H54 (cell line): ENCODE data around the gene GOLGA8K.
A peak's percentile ranks its signal among the peaks of the same experiment; 100 is the strongest.
"Not testable (repeated sequence)": the region's sequence is repeated elsewhere in the genome, so short reads cannot be mapped to it uniquely, and the experiment has no call there.

ENCODE experiments used
- DNase-seq: peaks from one replicate; pipeline ENCODE4 v3.0.0; 2011; ENCODE audit warnings: low spot score, mixed read lengths; ENCODE audit not compliant: insufficient read length
- FAIRE-seq: peaks from 3 replicates; lab custom pipeline; 2011; peaks lifted over from hg19 to GRCh38; lab: Jason Lieb, UNC

GOLGA8K gene

DNA sequence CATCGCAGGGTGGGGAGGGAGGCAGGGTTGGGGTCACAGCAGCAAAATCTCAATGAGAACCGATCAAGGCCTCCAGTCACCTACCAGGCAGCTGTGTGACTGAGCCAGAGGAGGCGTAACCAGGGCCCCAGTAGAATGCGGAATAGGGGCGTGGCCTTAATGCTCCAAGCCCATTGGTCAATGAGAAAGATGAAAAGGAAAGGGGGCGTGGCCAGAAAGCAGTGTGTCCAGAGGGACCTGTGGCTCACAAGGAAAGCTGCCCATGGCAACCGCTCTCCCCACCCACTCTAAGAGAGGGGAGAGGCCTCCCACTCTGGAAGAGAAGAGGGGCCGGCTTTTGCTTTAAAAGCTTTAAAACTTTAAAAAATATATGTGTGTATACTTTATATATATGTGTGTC, at the start of gene GOLGA8K:
TSS of gene GOLGA8K (minus strand) at position 101 of the 400 bp plus-strand sequence. CDS start at position 3, 98 bp downstream.
- FAIRE-seq, DNase-seq: not testable (repeated sequence)

DNA sequence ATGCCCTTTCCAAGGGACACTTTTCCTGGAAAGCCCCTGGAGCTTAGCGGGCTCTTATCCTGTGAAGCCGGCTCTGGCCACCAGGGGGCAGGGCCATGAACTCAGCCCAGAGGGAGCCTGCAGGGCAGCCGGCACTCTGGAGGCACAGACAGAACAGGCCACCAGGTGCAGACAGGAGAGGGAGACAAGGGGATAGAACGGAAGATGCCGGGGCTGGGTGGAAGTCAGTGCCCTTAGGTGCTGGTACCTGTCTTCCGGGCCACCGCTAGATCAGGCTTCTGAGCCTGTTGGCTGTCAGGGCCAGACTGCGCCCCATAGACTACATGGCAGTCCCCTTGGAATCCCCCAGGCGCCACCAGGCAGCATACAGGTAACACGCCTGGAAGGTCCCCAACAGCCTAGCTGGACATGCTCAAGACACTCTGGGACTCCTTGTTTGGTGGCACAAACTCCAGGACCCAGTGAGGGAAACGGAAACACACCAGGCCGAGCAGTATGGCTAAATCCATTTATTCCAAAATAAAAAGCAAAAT, 37.4 kb upstream of the GOLGA8K start:
- FAIRE-seq, DNase-seq: not testable (repeated sequence)

DNA sequence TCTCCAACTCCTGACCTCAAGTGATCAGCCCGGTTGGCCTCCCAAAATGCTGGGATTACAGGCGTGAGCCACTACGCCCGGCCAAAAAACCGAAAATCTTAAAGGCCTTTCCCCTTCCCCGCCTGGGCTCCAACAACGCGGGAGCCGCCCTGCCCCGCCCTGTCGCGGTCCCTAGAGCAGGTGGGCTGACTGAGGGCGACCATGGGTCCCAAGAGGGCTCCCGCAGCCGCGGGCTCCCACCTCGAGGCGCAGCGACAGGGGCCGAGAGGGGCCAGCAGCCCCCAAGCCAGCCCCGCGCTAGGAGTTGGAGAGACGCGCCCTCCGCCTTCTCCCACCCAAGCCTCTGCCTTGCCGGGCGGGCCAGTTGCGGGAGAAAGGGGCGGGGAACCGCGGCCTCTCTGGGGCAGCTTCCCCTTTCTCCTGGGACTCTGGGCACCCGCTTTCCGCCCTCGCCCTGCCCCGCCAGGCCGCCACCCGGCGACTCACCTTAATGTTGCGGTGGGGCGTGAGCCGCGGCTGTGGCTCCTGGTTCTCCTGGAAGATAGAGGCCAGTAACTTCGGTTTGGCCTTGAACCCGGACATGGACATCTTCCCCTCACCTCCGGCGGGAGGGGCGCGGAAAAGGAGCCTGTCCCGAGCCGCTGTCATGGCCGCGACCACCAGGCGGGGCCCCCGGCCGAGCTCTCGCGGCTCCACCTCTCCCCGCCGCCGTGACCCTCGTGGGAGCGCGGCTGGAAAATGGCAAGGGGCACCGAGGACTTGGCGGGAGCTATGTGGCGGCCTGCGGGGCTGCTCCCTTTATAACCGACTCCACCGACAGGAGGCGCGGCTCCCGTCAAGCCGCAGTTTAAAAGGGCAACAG, 31.2 kb upstream of the GOLGA8K start:
- not testable (repeated sequence) for FAIRE-seq

GRCh38 chr15:32427635-32428034, 24.5 kb upstream of the GOLGA8K start:
- DNase-seq, FAIRE-seq: not testable (repeated sequence)

More for the DNA sequence above, 31.2 kb upstream of the GOLGA8K start:
- DNase-seq = not testable (repeated sequence)

DNA sequence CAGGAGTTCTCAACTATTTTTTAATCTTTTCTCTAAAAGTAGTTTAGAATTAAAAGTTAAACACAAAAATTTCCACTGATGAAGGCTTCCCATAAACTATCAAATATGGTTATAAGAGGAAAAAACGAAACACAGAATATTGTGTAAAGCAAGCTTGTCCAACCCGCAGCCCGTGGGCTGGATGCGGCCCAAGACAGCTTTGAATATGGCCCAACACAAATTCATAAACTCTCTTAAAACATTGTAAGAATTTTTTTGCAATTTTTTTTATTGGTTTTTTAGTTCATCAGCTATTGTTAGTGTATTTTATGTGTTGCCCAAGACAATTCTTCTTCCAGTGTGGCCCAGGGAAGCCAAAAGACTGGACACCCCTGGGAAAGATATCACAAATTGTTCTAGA, 23.4 kb upstream of the GOLGA8K start:
- FAIRE-seq, DNase-seq: not testable (repeated sequence)

DNA sequence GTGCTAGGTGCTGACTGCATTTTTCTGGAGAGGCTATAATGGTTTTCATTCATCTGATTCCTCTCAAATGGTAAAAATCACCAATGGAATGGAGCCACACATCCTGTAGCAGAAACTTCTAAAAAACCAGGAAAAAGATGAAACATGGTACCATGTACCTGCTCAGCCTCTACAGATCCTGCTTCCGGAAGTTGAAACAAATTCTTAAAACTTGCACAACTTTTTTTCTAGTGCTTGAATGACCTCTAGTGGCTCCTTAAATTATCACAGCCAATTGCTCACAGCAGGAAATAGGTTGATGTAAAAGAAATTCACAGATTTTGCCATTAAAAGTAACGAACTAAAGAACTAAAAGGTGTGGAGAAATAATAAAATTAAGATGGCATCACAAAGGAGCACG, 4.8 kb upstream of the GOLGA8K start:
- FAIRE-seq = peak; percentile 64
- not testable (repeated sequence) for DNase-seq

GRCh38 chr15:32396522-32396921, 6.6 kb downstream of the GOLGA8K start:
- not testable (repeated sequence) for FAIRE-seq, DNase-seq

DNA sequence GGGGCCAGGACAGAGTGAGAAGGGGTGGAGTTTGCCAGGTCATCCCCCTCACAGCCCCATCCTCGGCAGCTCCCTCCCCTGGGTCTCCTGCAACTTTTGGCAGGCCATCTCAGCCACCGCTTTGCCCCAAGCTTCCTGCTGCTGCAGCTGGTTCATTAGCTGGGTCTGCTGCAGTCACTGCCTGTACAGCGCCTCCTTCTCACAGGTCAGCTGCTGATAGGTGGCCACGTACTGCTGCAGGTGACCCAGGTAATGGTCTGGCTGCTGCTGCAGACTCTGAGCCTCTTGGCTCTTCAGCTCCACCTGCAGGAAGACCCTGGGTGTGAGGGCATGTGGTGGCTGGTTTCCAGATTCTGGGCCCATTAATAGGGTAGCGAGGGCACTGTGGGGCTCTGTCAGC, 8.3 kb downstream of the GOLGA8K start:
- DNase-seq, FAIRE-seq: not testable (repeated sequence)

- DNase-seq, FAIRE-seq: not testable (repeated sequence)
Measured at GRCh38 chr15:32388050-32388648, 14.9 kb downstream of the GOLGA8K start.

GRCh38 chr15:32385823-32386495, 17.1 kb downstream of the GOLGA8K start:
- not testable (repeated sequence) for DNase-seq, FAIRE-seq

DNA sequence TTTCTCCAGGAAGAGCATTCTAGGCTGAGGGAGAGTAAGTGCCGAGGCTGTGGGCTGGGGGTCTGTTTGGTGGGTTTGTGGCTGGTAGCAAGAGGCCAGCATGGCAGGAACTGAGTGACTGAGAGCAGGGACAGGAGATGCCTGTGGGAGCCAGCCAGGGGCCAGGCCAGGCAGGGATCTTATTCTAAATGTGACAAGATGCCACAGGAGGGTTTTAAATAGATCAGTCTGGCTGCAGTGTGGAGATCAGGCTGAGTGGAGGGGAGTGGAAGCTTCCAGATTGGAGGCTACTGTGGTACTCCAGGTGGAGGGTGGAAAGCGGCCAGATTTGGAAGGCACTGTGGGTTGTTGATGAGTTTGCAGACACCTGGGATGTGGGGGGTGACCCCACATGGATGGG, 28.9 kb downstream of the GOLGA8K start:
- FAIRE-seq, DNase-seq: not testable (repeated sequence)

- FAIRE-seq, DNase-seq: not testable (repeated sequence)
Measured at GRCh38 chr15:32373707-32374106, 29.4 kb downstream of the GOLGA8K start.

DNA sequence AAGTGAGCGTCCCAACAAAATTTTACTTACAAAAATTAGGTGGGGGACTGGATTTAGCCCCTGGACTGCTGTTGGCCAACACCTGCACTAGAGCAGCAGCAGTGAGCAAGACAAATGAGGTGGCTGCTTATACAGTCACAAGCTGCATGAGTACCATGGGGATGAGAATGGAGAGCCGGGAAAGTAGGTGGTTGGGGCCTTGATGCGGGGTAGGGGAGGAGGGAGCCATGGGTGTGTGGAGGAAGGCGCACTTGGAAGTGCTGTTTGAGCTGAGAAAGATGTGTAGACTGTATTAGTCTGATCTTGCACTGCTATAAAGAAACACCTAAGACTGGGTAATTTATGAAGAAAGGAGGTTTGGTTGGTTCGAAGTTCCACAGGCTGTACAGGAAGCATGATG, 31.0 kb downstream of the GOLGA8K start:
- FAIRE-seq, DNase-seq: not testable (repeated sequence)

DNA sequence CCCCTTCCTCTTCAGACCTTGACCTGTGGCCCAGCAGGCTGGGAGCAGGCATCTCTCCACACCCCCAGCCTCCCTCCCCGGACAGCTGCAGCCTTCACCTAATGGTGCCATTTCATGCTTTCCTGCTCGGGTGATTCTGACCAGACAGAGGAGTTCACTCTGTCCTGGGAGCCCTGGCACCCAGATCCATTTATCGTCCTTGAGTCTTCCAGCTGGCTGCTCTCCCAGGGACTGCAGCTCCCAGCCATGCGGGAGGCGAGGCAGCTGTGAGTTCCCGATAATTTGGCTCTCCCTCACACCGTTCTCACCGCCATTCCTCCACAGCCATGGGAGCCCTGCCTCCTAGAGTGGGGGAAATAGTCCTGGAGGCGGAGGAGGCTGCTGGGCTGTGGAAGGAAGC, 32.6 kb downstream of the GOLGA8K start:
- DNase-seq, FAIRE-seq: not testable (repeated sequence)

DNA sequence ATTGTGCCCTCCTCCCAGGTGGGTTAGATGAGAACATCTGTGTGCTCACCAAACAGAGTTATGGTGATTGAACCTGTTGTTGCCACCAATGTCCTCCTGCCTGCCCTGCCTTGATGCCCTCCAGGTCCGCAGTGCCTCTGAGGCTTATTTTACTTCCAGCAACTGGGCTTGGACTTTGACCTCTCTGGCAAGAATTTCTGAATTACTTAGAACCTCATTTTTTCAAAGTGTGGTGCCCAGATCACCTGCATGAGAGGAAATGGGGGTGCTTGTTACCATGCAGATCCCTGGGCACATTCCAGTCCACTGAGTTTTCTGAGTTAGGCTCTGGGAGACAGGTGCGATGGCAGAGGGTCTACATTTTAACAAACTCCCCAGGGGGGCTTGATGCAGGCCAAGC, 33.0 kb downstream of the GOLGA8K start:
- not testable (repeated sequence) for FAIRE-seq

DNA sequence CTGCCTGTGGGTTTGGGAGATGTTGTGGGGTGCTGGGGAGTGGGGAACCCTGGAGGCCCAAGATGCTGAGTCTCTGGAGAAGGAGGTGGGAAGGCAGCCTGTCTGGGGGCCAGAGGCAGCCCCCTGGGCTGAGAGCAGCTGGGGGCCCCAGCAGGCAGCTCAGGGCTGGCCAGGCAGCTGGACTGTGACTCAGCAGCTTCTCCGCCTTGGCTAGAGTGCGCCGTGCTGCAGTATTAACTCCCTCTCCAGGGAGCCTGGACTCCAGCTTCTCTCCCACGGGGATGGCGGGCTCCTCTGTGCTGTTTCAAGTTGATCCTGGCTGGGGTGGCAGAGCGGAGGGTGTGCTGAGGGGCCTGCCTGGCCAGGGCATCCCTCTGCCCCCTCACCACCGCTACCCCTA, 36.6 kb downstream of the GOLGA8K start:
- not testable (repeated sequence) for FAIRE-seq, DNase-seq

More for the DNA sequence above, 33.0 kb downstream of the GOLGA8K start:
- not testable (repeated sequence) for DNase-seq

- FAIRE-seq, DNase-seq: not testable (repeated sequence)
Measured at GRCh38 chr15:32365955-32366354, 37.1 kb downstream of the GOLGA8K start.

- FAIRE-seq, DNase-seq: not testable (repeated sequence)
Measured at GRCh38 chr15:32364944-32365343, 38.1 kb downstream of the GOLGA8K start.

DNA sequence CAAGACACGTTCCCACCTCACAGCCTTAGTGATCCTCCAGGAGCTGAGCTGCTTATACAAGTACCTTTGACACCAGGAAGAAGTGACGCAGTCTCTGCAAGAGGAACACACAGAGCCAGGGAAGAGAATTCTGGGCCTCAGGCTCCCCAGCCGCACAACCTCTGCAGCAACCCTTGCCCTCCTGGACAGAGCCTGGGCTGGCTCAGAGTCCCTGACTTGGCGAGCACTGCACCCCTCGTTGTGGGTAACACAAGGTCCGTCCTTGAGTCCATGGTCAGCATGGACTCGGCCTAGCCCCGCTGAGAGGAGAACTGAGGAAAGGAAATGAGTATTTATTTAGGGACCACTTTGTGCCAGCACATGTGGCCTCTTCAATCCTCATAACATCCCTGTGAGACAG, 39.6 kb downstream of the GOLGA8K start:
- not testable (repeated sequence) for FAIRE-seq

GRCh38 chr15:32361662-32362061, 41.4 kb downstream of the GOLGA8K start:
- FAIRE-seq, DNase-seq: not testable (repeated sequence)

More for the DNA sequence above, 39.6 kb downstream of the GOLGA8K start:
- not testable (repeated sequence) for DNase-seq
